ENCODE results near the gene KCNQ1OT1.
A peak's percentile ranks its signal among the peaks of the same experiment; 100 is the strongest.

Gene KCNQ1OT1

DNA sequence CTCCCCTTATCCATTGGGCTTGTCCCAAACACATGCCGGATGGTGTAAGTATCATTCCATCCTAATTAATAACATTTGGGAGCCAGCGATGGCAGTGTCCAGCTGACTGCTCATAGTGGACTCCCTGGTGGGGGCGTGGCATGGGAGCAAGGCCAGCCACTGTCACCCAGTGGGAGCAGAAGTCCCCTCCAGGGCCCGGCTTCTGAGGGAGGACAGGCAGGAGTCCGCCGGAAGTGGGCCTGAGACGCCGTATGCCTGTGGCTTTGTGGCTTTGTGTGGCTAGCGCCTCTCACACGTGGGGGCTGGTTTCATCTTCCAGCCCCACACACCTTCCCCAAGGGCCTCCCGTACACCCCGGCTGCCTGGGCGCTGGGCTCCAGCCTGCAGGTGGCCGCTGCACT lies 130.5 kb downstream of the KCNQ1OT1 start:
- H3K4me3 ChIP-seq (ENCODE audit: low read depth, low read length) = no peak overlapping the region
- DNase-seq (ENCODE audit: low read depth) = no peak
- TF ChIP-seq CTCF (conservative IDR thresholded peaks at IDR 0.05; ENCODE audit: low read depth, low read length) = no peak

GRCh38 chr11:2567026-2567671 lies 132.6 kb downstream of the KCNQ1OT1 start:
- no peak for TF ChIP-seq CTCF (conservative IDR thresholded peaks at IDR 0.05; ENCODE audit: low read depth, low read length)

DNA sequence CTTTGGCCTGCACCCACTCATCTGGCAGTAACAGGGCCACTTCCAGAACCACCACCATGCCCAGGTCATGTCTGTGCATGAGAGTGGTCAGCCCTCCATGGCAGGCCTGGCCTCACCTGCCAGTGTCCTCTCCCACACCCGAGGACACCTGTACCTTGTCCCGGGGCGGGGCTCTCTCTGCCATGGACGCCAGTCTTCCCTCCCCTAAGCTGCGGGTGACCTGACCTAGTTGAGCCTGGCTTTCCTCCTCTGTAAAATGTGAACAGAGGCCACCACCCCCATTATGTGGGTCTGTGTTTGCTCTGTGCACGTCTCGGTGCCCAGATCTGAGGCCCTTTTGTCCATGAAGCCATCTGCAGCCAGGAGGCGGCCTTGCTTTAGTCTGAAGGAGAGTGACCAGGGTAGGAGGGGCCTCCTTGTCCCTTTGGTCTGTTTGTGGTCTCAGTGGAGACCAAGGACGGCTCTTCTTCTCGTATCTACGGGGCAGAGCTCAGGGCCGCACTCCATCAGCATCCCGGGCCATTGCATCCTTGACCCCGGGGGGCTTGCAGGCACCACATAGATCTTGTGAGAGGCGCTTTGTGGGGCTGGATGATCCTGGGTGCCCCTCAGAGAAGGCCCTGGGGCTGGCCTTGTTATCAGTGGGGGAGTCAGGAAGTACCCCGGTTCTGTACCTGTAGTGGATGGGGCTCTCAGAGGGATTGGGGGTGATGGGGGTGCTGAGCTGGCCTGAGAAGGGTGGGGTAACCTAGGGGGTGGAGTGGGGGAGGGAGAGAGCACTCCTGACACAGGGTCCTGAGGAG lies 133.4 kb downstream of the KCNQ1OT1 start:
- no peak for DNase-seq (ENCODE audit: low read depth)
- H3K4me3 ChIP-seq (ENCODE audit: low read depth, low read length) = no peak overlapping the region
- TF ChIP-seq CTCF (conservative IDR thresholded peaks at IDR 0.05; ENCODE audit: low read depth, low read length) = peak; percentile 23

More at GRCh38 chr11:2567026-2567671, 132.6 kb downstream of the KCNQ1OT1 start:
- DNase-seq (ENCODE audit: low read depth) = no peak
- H3K4me3 ChIP-seq (ENCODE audit: low read depth, low read length) = no peak overlapping the region

- no peak for TF ChIP-seq CTCF (conservative IDR thresholded peaks at IDR 0.05; ENCODE audit: low read depth, low read length)
- no peak for DNase-seq (ENCODE audit: low read depth)
- no peak overlapping the region for H3K4me3 ChIP-seq (ENCODE audit: low read depth, low read length)
Measured at GRCh38 chr11:2565447-2566222, 134.2 kb downstream of the KCNQ1OT1 start.

DNA sequence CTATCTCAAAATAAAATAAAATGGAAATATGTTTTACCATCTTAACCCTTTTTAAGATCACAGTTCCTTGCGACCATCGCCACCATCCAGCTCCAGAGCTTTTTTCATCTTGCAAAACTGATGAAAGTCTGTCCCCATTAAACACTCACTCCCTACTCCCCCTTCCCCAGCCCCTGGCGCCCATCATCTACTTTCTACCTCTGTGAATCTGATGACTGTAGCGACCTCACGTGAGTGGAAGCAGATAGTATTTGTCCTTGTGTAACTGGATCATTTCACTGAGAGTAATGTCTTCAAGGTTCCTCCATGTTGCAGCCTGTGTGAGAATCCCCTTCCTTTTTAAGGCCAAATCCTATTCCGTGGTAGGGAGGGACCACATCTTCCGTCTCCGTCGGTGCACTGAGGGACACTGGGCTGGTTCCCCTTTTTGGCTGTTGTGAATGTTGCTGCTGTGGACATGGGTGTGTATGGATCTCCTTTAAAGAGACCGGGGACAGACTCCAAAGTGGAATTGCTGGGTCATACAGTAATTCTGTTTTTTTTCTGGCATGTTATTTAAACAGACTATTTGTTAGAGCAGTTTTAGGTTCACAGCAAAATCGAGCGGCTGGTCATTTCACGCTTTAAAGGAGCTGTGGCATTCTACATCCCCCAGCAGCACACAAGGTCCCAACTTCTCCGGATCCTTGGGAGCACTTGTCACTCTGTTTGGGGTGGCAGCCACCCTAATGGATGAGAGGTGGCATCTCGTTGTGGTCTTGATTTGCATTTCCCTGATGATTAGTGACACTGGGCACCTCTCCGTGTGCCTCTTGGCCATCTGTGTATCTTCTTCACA lies 135.0 kb downstream of the KCNQ1OT1 start:
- DNase-seq (ENCODE audit: low read depth) = no peak

More for the DNA sequence above, 135.0 kb downstream of the KCNQ1OT1 start:
- TF ChIP-seq CTCF (conservative IDR thresholded peaks at IDR 0.05; ENCODE audit: low read depth, low read length) = no peak
- H3K4me3 ChIP-seq (ENCODE audit: low read depth, low read length) = no peak overlapping the region
